DND-41 (cell line): Measurements from ENCODE around the gene NAT10.
A peak's percentile ranks its signal among the peaks of the same experiment; 100 is the strongest.

Experiments
- ATAC-seq: fragments of 200-7000 bp; cut with Tn5 transposase; 3 replicates; pipeline ENCODE4 v1.9.1; 2021; ENCODE audit warnings: low read depth; ENCODE audit not compliant: insufficient read depth
- DNase-seq: peaks from one replicate; pipeline ENCODE4 v3.0.0-alpha.2; 2020
- H2AFZ ChIP-seq: 2 replicates; pipeline ENCODE4 v1.6.0; 2012; ENCODE audit warnings: low read depth, low read length
- H3K27ac ChIP-seq: 2 replicates; pipeline ENCODE4 v1.5.1; 2012; ENCODE audit warnings: low read length, inconsistent platforms
- H3K27me3 ChIP-seq: fragments of 200-600 bp; sonication (generic); 2 replicates; pipeline ENCODE4 v1.6.0; 2012; ENCODE audit warnings: low read length, mild to moderate bottlenecking, inconsistent platforms; ENCODE audit not compliant: insufficient read depth, poor library complexity
- H3K36me3 ChIP-seq: 2 replicates; pipeline ENCODE4 v1.5.1; 2012; ENCODE audit warnings: low read length, inconsistent platforms; ENCODE audit not compliant: insufficient read depth
- H3K4me1 ChIP-seq: 2 replicates; pipeline ENCODE4 v1.5.1; 2012; ENCODE audit warnings: mild to moderate bottlenecking, low read length; ENCODE audit not compliant: insufficient read depth
- H3K4me2 ChIP-seq: 2 replicates; pipeline ENCODE4 v1.6.0; 2012; ENCODE audit warnings: mild to moderate bottlenecking, moderate library complexity, low read length, inconsistent platforms; ENCODE audit not compliant: insufficient read depth
- H3K4me3 ChIP-seq, 2 experiments: fragments of 200-600 bp in 1 of 2; shearing (Covaris generic) in 1 of 2; 2 replicates each; pipeline ENCODE4 v1.5.1; 2012 to 2016; ENCODE audit warnings: inconsistent platforms in 2 of 2, low read length in 2 of 2, mild to moderate bottlenecking in 2 of 2, low read depth in 1 of 2, moderate library complexity in 1 of 2
- H3K79me2 ChIP-seq: 2 replicates; pipeline ENCODE4 v1.6.0; 2012; ENCODE audit warnings: low read length, inconsistent platforms; ENCODE audit not compliant: insufficient read depth
- H3K9ac ChIP-seq: 2 replicates; pipeline ENCODE4 v1.6.0; 2012; ENCODE audit warnings: low read depth, mild to moderate bottlenecking, inconsistent platforms, low read length, moderate library complexity
- H3K9me3 ChIP-seq: 2 replicates; pipeline ENCODE4 v1.5.1; 2012; ENCODE audit warnings: low read length, moderate library complexity, mild to moderate bottlenecking, inconsistent platforms; ENCODE audit not compliant: insufficient read depth, severe bottlenecking
- H4K20me1 ChIP-seq: 2 replicates; pipeline ENCODE4 v1.6.0; 2012; ENCODE audit warnings: low read length; ENCODE audit not compliant: insufficient read depth
- EZH2 ChIP-seq: IDR thresholded peaks from 3 replicates; pipeline ENCODE4 v1.6.1; 2012; ENCODE audit warnings: borderline replicate concordance, low read depth, mild to moderate bottlenecking, moderate library complexity, low read length, inconsistent platforms; ENCODE audit not compliant: severe bottlenecking
- TF ChIP-seq, protein P1 (sequence below): IDR thresholded peaks from 2 replicates; pipeline ENCODE4 v1.5.1; 2012; ENCODE audit warnings: borderline replicate concordance, low read length, moderate library complexity, mild to moderate bottlenecking; ENCODE audit not compliant: poor library complexity, severe bottlenecking; ENCODE audit errors: extremely low read depth

NAT10 gene

DNA sequence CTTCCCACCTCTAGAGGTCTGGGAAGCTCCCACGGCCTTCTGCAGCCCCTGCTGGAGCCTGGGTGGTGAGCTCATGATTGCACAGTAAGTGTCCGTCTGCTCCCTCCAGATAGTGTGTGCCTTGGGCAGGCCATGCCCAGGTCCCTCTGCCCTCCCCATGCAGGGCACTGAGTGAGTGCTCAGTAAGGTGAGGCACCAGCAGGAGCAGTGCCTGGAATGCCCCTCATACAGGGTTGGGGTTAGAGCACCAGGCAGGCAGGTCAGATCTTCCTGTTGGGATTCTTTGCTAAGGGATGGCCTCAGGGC is 50.3 kb downstream of the NAT10 start:
- TF ChIP-seq, protein P1, sequence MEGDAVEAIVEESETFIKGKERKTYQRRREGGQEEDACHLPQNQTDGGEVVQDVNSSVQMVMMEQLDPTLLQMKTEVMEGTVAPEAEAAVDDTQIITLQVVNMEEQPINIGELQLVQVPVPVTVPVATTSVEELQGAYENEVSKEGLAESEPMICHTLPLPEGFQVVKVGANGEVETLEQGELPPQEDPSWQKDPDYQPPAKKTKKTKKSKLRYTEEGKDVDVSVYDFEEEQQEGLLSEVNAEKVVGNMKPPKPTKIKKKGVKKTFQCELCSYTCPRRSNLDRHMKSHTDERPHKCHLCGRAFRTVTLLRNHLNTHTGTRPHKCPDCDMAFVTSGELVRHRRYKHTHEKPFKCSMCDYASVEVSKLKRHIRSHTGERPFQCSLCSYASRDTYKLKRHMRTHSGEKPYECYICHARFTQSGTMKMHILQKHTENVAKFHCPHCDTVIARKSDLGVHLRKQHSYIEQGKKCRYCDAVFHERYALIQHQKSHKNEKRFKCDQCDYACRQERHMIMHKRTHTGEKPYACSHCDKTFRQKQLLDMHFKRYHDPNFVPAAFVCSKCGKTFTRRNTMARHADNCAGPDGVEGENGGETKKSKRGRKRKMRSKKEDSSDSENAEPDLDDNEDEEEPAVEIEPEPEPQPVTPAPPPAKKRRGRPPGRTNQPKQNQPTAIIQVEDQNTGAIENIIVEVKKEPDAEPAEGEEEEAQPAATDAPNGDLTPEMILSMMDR: no peak
- TF ChIP-seq EZH2: no peak
- no peaks in the 10 kb centered on the region for H3K79me2 ChIP-seq
- H3K9ac ChIP-seq: no peak overlapping the region
- 0 out of 3 replicates have a peak, but pooled peaks have one; percentile 10 for ATAC-seq
- H4K20me1 ChIP-seq: no peaks in the 10 kb centered on the region
- H3K4me1 ChIP-seq: no peaks in the 10 kb centered on the region
- H3K9me3 ChIP-seq: no peaks in the 10 kb centered on the region
- H3K36me3 ChIP-seq: peaks cover 9% of the 10 kb centered on the region; the same call in 1 of the 2 replicates
- no peak overlapping the region for H3K4me2 ChIP-seq
- DNase-seq: no peak
- no peak overlapping the region for H2AFZ ChIP-seq
- no peaks in the 10 kb centered on the region for H3K27me3 ChIP-seq
- no peak overlapping the region for H3K27ac ChIP-seq
- H3K4me3 ChIP-seq: no peak overlapping the region

GRCh38 chr11:34157163-34157562 is 51.7 kb downstream of the NAT10 start:
- peaks cover 4% of the 10 kb centered on the region; the same call in 1 of the 2 replicates for H3K36me3 ChIP-seq
- no peak for TF ChIP-seq EZH2
- no peaks in the 10 kb centered on the region for H3K79me2 ChIP-seq
- H3K9ac ChIP-seq: no peak overlapping the region
- no peak overlapping the region for H3K27ac ChIP-seq
- H3K4me1 ChIP-seq: no peaks in the 10 kb centered on the region
- H3K4me2 ChIP-seq: no peak overlapping the region
- H3K27me3 ChIP-seq: no peaks in the 10 kb centered on the region
- H3K9me3 ChIP-seq: no peaks in the 10 kb centered on the region
- no peak overlapping the region for H3K4me3 ChIP-seq
- H2AFZ ChIP-seq: no peak overlapping the region
- DNase-seq (no peak), ATAC-seq (no peak)
- H4K20me1 ChIP-seq: no peaks in the 10 kb centered on the region

DNA sequence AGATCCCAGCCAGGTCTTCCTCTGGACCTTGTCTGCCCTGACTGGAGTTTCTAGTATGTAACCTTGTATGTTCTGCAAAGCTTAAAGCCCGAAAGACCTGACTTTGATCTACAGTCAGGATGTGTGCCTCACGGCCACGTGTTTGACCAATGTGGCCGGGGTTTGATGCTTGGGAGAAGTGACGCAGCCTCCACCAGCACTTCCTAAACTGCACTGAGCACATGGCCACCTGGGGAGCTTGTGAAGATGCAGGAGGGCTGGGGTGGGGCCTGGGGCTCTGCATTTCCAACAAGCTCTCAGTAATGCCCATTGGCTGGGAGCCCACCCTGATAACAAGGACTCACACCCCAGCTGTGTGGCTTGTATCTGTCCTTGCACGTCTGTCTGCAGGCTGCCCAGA is 53.2 kb downstream of the NAT10 start:
- no peaks in the 10 kb centered on the region for H3K4me1 ChIP-seq
- H3K79me2 ChIP-seq: no peaks in the 10 kb centered on the region
- ATAC-seq (no peak), DNase-seq (no peak)
- H4K20me1 ChIP-seq: peaks cover 4% of the 10 kb centered on the region; the same call in 1 of the 2 replicates
- no peak overlapping the region for H3K9ac ChIP-seq
- H3K27ac ChIP-seq: no peak overlapping the region
- no peak overlapping the region for H3K4me3 ChIP-seq
- TF ChIP-seq EZH2: no peak
- TF ChIP-seq, protein P1: no peak
- H2AFZ ChIP-seq: no peak overlapping the region
- H3K4me2 ChIP-seq: no peak overlapping the region
- H3K27me3 ChIP-seq: no peaks in the 10 kb centered on the region
- no peaks in the 10 kb centered on the region for H3K9me3 ChIP-seq
- no peaks in the 10 kb centered on the region for H3K36me3 ChIP-seq

DNA sequence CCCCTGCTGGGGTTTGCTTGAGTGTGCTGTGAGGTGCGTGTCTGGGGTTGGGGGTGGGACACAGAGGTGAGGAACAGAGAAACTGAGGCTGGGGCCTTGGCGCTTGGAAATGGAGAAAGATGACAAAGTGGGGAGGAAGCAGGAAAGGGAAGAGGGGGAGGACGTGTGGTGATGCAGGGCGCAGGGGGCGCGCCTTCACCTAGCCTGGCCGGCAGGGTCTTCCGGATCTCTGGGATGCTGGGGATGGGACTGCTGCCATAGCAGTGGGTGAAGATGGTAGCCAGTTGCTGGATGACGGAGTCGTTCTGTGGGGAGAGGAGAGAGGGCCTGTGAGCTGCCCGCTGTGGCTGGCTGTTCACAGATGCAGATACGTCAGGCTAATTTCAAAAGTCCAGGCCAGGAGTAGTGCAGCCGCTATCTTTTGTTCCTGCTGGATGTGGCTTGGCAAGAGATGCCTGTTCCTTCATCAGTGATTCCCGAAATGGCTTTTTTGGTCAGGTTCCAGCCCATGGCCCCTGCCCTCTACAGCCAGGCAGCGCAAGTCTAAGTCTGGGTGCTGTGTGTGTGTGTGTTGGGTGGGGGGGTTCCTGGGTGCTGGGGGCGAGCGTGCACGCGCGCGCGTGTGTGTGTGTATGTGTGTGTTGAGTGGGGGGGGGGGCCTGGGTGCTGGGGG is 54.8 kb downstream of the NAT10 start:
- Histone ChIP-seq H3K9ac (no peak overlapping the region), H3K79me2 (no peaks in the 10 kb centered on the region), H3K4me1 (no peaks in the 10 kb centered on the region), H3K27me3 (no peaks in the 10 kb centered on the region), H4K20me1 (peaks cover 5% of the 10 kb centered on the region; the same call in 1 of the 2 replicates), H3K36me3 (no peaks in the 10 kb centered on the region), H3K9me3 (no peaks in the 10 kb centered on the region), H2AFZ (no peak overlapping the region), H3K27ac (no peak overlapping the region), H3K4me2 (no peak overlapping the region), H3K4me3 (no peak overlapping the region)
- ATAC-seq (no peak), DNase-seq (no peak)
- TF ChIP-seq EZH2: no peak
- TF ChIP-seq, protein P1: no peak
